K562 (cell line): Measurements from ENCODE around the gene RNF123. TPM values are rescaled to one million over a fixed set of nuclear protein-coding genes. Genes with fewer than 3 reads are reported as not detected.

Source experiments
- ATAC-seq: fragments of 200-7000 bp; cut with Tn5 transposase; 3 replicates; pipeline ENCODE4 v1.9.1; 2020; ENCODE audit warnings: moderate library complexity
- BruUV-seq: library from RNA; stranded (reverse); fragments of 400-500 nt; replicated peaks from 2 replicates; lab custom pipeline; 2021; lab: Mats Ljungman, UMichigan
- CTCF ChIA-PET: fragments of 300-600 bp; formaldehyde crosslinking; extraction: SDS; loops from one replicate; lab custom pipeline; 2021; ENCODE audit warnings: low intra/inter-chr PET ratio; lab: Yijun Ruan, JAX
- POLR2A ChIA-PET: fragments of 300-600, 350-650 bp; sonication (Branson Sonifier 250); formaldehyde crosslinking; extraction: SDS; loops from one replicate; lab custom pipeline; 2021; ENCODE audit warnings: antibody characterized with exemption, inconsistent platforms; lab: Yijun Ruan, JAX
- DNase-seq, 4 experiments: peaks; one replicate each; pipeline versions ENCODE4 v3.0.0 to v3.0.0-alpha.2; 2011 to 2018; ENCODE audit warnings: low spot score in 3 of 4, mixed read lengths in 3 of 4; ENCODE audit errors: extremely low read depth in 1 of 4
- FAIRE-seq: peaks from 2 replicates; lab custom pipeline; 2011; peaks lifted over from hg19 to GRCh38; lab: Jason Lieb, UNC
- H2AFZ ChIP-seq: 2 replicates; pipeline ENCODE4 v1.6.0; 2011; ENCODE audit warnings: low read depth, low read length, control low read depth, inconsistent platforms
- H3K27ac ChIP-seq: fragments of 200-600 bp; 3 replicates; pipeline ENCODE4 v1.8.0; 2011; ENCODE audit warnings: low read depth, mild to moderate bottlenecking, control low read depth, inconsistent platforms, low read length, moderate library complexity, mixed read lengths; ENCODE audit errors: extremely low read depth
- H3K27me3 ChIP-seq, 2 experiments: fragments of 300-600 bp in 1 of 2; 2 replicates in 1 of 2; 3 replicates in 1 of 2; pipeline versions ENCODE4 v1.6.0 to v1.8.0; 2011; ENCODE audit warnings: inconsistent platforms in 2 of 2, low read length in 2 of 2, mild to moderate bottlenecking in 1 of 2, mixed read lengths in 1 of 2, moderate library complexity in 1 of 2; ENCODE audit not compliant: control insufficient read depth in 2 of 2, insufficient read depth in 2 of 2
- H3K36me3 ChIP-seq: fragments of 300-600 bp; 3 replicates; pipeline ENCODE4 v1.8.0; 2011; ENCODE audit warnings: mild to moderate bottlenecking, low read length, inconsistent platforms; ENCODE audit not compliant: control insufficient read depth, insufficient read depth
- H3K4me1 ChIP-seq, 2 experiments: fragments of 200-600 bp in 1 of 2; replicated peaks in 1 of 2; 2 replicates in 1 of 2; 3 replicates in 1 of 2; pipeline versions ENCODE4 v1.5.1 to v1.8.0; 2011; ENCODE audit warnings: inconsistent platforms in 2 of 2, low read length in 2 of 2, mild to moderate bottlenecking in 1 of 2, mixed read lengths in 1 of 2, moderate library complexity in 1 of 2; ENCODE audit not compliant: control insufficient read depth in 2 of 2, insufficient read depth in 2 of 2
- H3K4me2 ChIP-seq: 2 replicates; pipeline ENCODE4 v1.6.1; 2011; ENCODE audit warnings: low read length, control low read depth, inconsistent platforms, mixed read lengths; ENCODE audit not compliant: insufficient read depth
- H3K4me3 ChIP-seq: fragments of 200-600 bp; sonication (generic), shearing (Covaris generic); 2 replicates; pipeline ENCODE4 v1.5.1; 2016; ENCODE audit warnings: control low read depth, inconsistent platforms
- H3K79me2 ChIP-seq: fragments of 200-600 bp; 3 replicates; pipeline ENCODE4 v1.8.0; 2011; ENCODE audit warnings: low read length, inconsistent platforms; ENCODE audit not compliant: control insufficient read depth, insufficient read depth
- H3K9ac ChIP-seq, 2 experiments: 2 replicates each; pipeline versions ENCODE4 v1.6.0 to v1.6.1; 2011; ENCODE audit warnings: low read depth in 2 of 2, low read length in 2 of 2, control low read depth in 1 of 2, inconsistent platforms in 1 of 2, mild to moderate bottlenecking in 1 of 2, mixed read lengths in 1 of 2; ENCODE audit not compliant: insufficient read depth in 1 of 2
- H3K9me1 ChIP-seq: one replicate; pipeline ENCODE4 v1.6.0; 2011; ENCODE audit warnings: inconsistent platforms, mild to moderate bottlenecking, low read length, moderate library complexity; ENCODE audit not compliant: control insufficient read depth, insufficient read depth
- H3K9me3 ChIP-seq: replicated peaks from 2 replicates; pipeline ENCODE4 v1.5.1; 2011; ENCODE audit warnings: low read depth, low read length, inconsistent platforms; ENCODE audit not compliant: control insufficient read depth, insufficient read depth
- H4K20me1 ChIP-seq: replicated peaks from 2 replicates; pipeline ENCODE4 v1.6.1; 2011; ENCODE audit warnings: low read length, inconsistent platforms, mixed read lengths; ENCODE audit not compliant: control insufficient read depth, insufficient read depth
- ETV6 ChIP-seq, 3 experiments: fragments of 150-350 bp in 1 of 3; sonication (generic) in 1 of 3; formaldehyde crosslinking in 1 of 3; IDR thresholded peaks; 2 replicates each; pipeline versions ENCODE4 v1.6.1 to v1.8.0; 2014 to 2022; ENCODE audit warnings: borderline replicate concordance in 2 of 3, low read depth in 2 of 3, antibody characterized with exemption in 1 of 3, low read length in 1 of 3, mild to moderate bottlenecking in 1 of 3, missing genetic modification reagents in 1 of 3
- FOXA3 ChIP-seq, 2 experiments: fragments of 450-650 bp in 1 of 2; sonication (generic) in 1 of 2; formaldehyde crosslinking; IDR thresholded peaks in 1 of 2; conservative IDR thresholded peaks in 1 of 2; 2 replicates each; pipeline versions ENCODE4 v1.4.0 to v1.8.0; 2020 to 2022; ENCODE audit warnings: mild to moderate bottlenecking in 2 of 2, missing genetic modification reagents in 1 of 2
- GTF2F1 ChIP-seq: IDR thresholded peaks from 2 replicates; pipeline ENCODE4 v1.6.1; 2011; ENCODE audit warnings: low read depth, low read length, improper control_type of control experiment
- MYNN ChIP-seq, 2 experiments: sonication (generic); formaldehyde crosslinking in 1 of 2; IDR thresholded peaks; 2 replicates each; pipeline versions ENCODE4 v1.5.0 to v1.6.1; 2016 to 2020; ENCODE audit warnings: antibody characterized with exemption in 1 of 2, missing genetic modification reagents in 1 of 2
- NFXL1 ChIP-seq: fragments of 450-650 bp; formaldehyde crosslinking; IDR thresholded peaks from 2 replicates; pipeline ENCODE4 v1.4.0; 2021; ENCODE audit warnings: mild to moderate bottlenecking
- RBFOX2 ChIP-seq: fragments of 200-400 bp; formaldehyde crosslinking; IDR thresholded peaks from 2 replicates; pipeline ENCODE4 v1.6.1; 2017; ENCODE audit warnings: low read depth, mild to moderate bottlenecking, low read length, moderate library complexity
- USF1 ChIP-seq: sonication (generic); formaldehyde crosslinking; IDR thresholded peaks from 2 replicates; pipeline ENCODE4 v1.9.0; 2022; ENCODE audit warnings: mild to moderate bottlenecking, missing genetic modification reagents
- ZMIZ1 ChIP-seq, 2 experiments: fragments of 150-350 bp in 1 of 2; IDR thresholded peaks; 2 replicates each; pipeline ENCODE4 v1.6.1; 2012 to 2016; ENCODE audit warnings: low read depth in 2 of 2, low read length in 2 of 2, mild to moderate bottlenecking in 1 of 2, moderate library complexity in 1 of 2
- WGBS: fragments of 100-300 bp; shearing (Covaris generic); methylation state at CpG from one replicate; pipeline ENCODE4 v1.1.6; 2016; ENCODE audit warnings: low coverage, mixed read lengths; ENCODE audit not compliant: insufficient coverage; ENCODE audit errors: missing lambda C conversion rate; 5-methylcytosine and 5-hydroxymethylcytosine counted together
- in situ Hi-C: fragments of 300-500 bp; cut with MboI; formaldehyde crosslinking; loops from 4 replicates; pipeline ENCODE4 v1.15.0; 2018; ENCODE audit warnings: inconsistent platforms, mixed read lengths
- intact Hi-C: fragments of 100-400 bp; cut with micrococcal nuclease; formaldehyde crosslinking; loops from 2 replicates; pipeline ENCODE4 v1.14.2; 2022
- polyA plus RNA-seq, 8 experiments: library from polyadenylated mRNA; depleted of rRNA in 4 of 8; stranded (reverse) in 5 of 8; unstranded in 3 of 8; fragments of >200 nt; fragmentation: Nextera tagmentation in 2 of 8; fragmentation: Illumina TruSeq in 1 of 8; extraction: Ambion mirVana in 2 of 8; extraction: Trizol in 1 of 8; gene quantifications; 2 replicates each; pipeline versions ENCODE4 v1.2.1 to v1.2.3, GENCODE V29; 2011 to 2014; ENCODE audit warnings: inconsistent platforms in 1 of 8, missing spikeins in 1 of 8
- total RNA-seq, 7 experiments: library from RNA; depleted of rRNA in 6 of 7; stranded (reverse); fragments of >200 nt in 6 of 7; fragmentation: Illumina TruSeq in 2 of 7; extraction: Trizol in 2 of 7; gene quantifications; 2 replicates each; pipeline versions ENCODE4 v1.2.1 to v1.2.3, GENCODE V29; 2011 to 2021; ENCODE audit warnings: low replicate concordance in 1 of 7

Gene RNF123
- total and polyA plus RNA-seq, 9 of the 15 experiments (the other 6 are each of a cell fraction or from before 2014, with no cell fraction given) = 8.7 to 53.1 (median 17.5) TPM

GRCh38 chr3:49712631-49713317 is 23.4 kb downstream of the RNF123 start:
- intact Hi-C loops = no loop called here
- DNase-seq (no peak), ATAC-seq (no peak; the same call in 2 of the 3 replicates), FAIRE-seq (no peak)
- no peak overlapping the region for H3K27ac ChIP-seq
- no TSS peak for BruUV-seq
- no peaks in the 10 kb centered on the region for H3K27me3 ChIP-seq
- H3K9me1 ChIP-seq = no peaks in the 10 kb centered on the region
- H2AFZ ChIP-seq = no peak overlapping the region
- H3K4me3 ChIP-seq = no peak overlapping the region
- peaks cover 25% of the 10 kb centered on the region; the same call in 2 of the 3 replicates for H3K36me3 ChIP-seq
- ChIA-PET POLR2A (interaction anchor here (0.7 to 1.3 kb wide), 3 partner anchors 10 to 41 kb away, joined by 3 to 5 read pairs (median 4); partner anchors contain the start of gene GMPPB), CTCF (interaction anchor here (0.6 kb wide), 1 partner anchor 465 kb away, joined by 4 read pairs; no protein-coding TSS in a partner anchor)
- 0 out of 4 replicates have a peak overlapping the region, but pooled peaks of 1 of the 2 experiments have one; percentile 40 for H3K9ac ChIP-seq
- in situ Hi-C loops = no loop called here
- WGBS = 77% methylated on average over 6 of the region's 7 CpGs
- H3K79me2 ChIP-seq = no peaks in the 10 kb centered on the region
- TF ChIP-seq NFXL1 (CRISPR knock-in tag) (no peak), ETV6 (IDR thresholded peaks at IDR 0.05; ENCODE audit: borderline replicate concordance in 1 of 2, low read depth in 2 of 2, low read length in 1 of 2) (no peak), ETV6 (CRISPR knock-in tag; IDR thresholded peaks at IDR 0.05; ENCODE audit: borderline replicate concordance) (no peak), USF1 (CRISPR knock-in tag) (no peak), GTF2F1 (no peak), MYNN (IDR thresholded peaks at IDR 0.05) (no peak), MYNN (CRISPR knock-in tag; IDR thresholded peaks at IDR 0.05) (no peak), ZMIZ1 (IDR thresholded peaks at IDR 0.05; ENCODE audit: low read depth in 2 of 2, low read length in 2 of 2) (no peak), RBFOX2 (no peak), FOXA3 (CRISPR knock-in tag; conservative IDR thresholded peaks at IDR 0.05 in 1 of 2, IDR thresholded peaks at IDR 0.05 in 1 of 2) (no peak)
- TF ChIP-seq, all 486 proteins: peak for 0
- Histone ChIP-seq H3K9me3 (no peaks in the 10 kb centered on the region), H4K20me1 (no peaks in the 10 kb centered on the region), H3K4me1 (no peaks in the 10 kb centered on the region; a peak in 1 of 5 replicates), H3K4me2 (no peak overlapping the region)
